ENCODE measurements around the gene LIPT2. TPM values are rescaled to one million over a fixed set of nuclear protein-coding genes. Genes with fewer than 3 reads are reported as not detected.

Gene LIPT2
- total RNA-seq, 4 donors from 2014 or later: 5.1 to 10.6 (median 7.6) TPM

GRCh38 chr11:74457356-74457755 lies 36.2 kb downstream of the LIPT2 start:
- no peaks in the 10 kb centered on the region for H3K36me3 ChIP-seq
- H3K9me3 ChIP-seq: no peaks in the 10 kb centered on the region
- no peaks in the 10 kb centered on the region for H3K27me3 ChIP-seq
- no peak overlapping the region for H3K27ac ChIP-seq
- H3K4me3 ChIP-seq: no peak overlapping the region
- TF ChIP-seq POLR2AphosphoS5 (IDR thresholded peaks at IDR 0.05) (no peak), EP300 (IDR thresholded peaks at IDR 0.05) (no peak), POLR2A (IDR thresholded peaks at IDR 0.05) (no peak)
- TF ChIP-seq, protein P1, sequence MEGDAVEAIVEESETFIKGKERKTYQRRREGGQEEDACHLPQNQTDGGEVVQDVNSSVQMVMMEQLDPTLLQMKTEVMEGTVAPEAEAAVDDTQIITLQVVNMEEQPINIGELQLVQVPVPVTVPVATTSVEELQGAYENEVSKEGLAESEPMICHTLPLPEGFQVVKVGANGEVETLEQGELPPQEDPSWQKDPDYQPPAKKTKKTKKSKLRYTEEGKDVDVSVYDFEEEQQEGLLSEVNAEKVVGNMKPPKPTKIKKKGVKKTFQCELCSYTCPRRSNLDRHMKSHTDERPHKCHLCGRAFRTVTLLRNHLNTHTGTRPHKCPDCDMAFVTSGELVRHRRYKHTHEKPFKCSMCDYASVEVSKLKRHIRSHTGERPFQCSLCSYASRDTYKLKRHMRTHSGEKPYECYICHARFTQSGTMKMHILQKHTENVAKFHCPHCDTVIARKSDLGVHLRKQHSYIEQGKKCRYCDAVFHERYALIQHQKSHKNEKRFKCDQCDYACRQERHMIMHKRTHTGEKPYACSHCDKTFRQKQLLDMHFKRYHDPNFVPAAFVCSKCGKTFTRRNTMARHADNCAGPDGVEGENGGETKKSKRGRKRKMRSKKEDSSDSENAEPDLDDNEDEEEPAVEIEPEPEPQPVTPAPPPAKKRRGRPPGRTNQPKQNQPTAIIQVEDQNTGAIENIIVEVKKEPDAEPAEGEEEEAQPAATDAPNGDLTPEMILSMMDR (IDR thresholded peaks at IDR 0.05): no peak
- DNase-seq (ENCODE audit: low spot score in 2 of 2): no peak
- H3K4me1 ChIP-seq: peaks cover 3% of the 10 kb centered on the region
- 89% methylated on average over 6 of the region's 6 CpGs for WGBS

- DNase-seq (ENCODE audit: low spot score in 2 of 2): peak in 1 of 2 donors; percentile 76
- H3K9me3 ChIP-seq: no peaks in the 10 kb centered on the region
- H3K4me3 ChIP-seq: no peak overlapping the region
Observed at GRCh38 chr11:74453373-74453975, 40.0 kb downstream of the LIPT2 start.

GRCh38 chr11:74452366-74452765 lies 41.2 kb downstream of the LIPT2 start:
- H3K27ac ChIP-seq: no peak overlapping the region
- H3K4me1 ChIP-seq: peaks cover 10% of the 10 kb centered on the region
- H3K36me3 ChIP-seq: no peaks in the 10 kb centered on the region
- peaks cover 2% of the 10 kb centered on the region for H3K27me3 ChIP-seq
- DNase-seq (ENCODE audit: low spot score in 2 of 2): no peak
- no peak overlapping the region for H3K4me3 ChIP-seq
- TF ChIP-seq POLR2AphosphoS5 (IDR thresholded peaks at IDR 0.05): no peak
- no peak for TF ChIP-seq EP300 (IDR thresholded peaks at IDR 0.05)
- TF ChIP-seq, protein P1 (IDR thresholded peaks at IDR 0.05): no peak
- no peak for TF ChIP-seq POLR2A (IDR thresholded peaks at IDR 0.05)
- 75% methylated on average over 3 of the region's 3 CpGs for WGBS
- H3K9me3 ChIP-seq: no peaks in the 10 kb centered on the region

More at GRCh38 chr11:74453373-74453975, 40.0 kb downstream of the LIPT2 start:
- H3K27ac ChIP-seq: no peak overlapping the region
- 40% methylated on average over 10 of the region's 10 CpGs for WGBS
- TF ChIP-seq, protein P1 (IDR thresholded peaks at IDR 0.05): peak; percentile 43 to 74
- TF ChIP-seq POLR2A (IDR thresholded peaks at IDR 0.05) (no peak), EP300 (IDR thresholded peaks at IDR 0.05) (no peak), POLR2AphosphoS5 (IDR thresholded peaks at IDR 0.05) (no peak)
- H3K36me3 ChIP-seq: no peaks in the 10 kb centered on the region
- H3K27me3 ChIP-seq: peaks cover 2% of the 10 kb centered on the region
- peaks cover 10% of the 10 kb centered on the region for H3K4me1 ChIP-seq

DNA sequence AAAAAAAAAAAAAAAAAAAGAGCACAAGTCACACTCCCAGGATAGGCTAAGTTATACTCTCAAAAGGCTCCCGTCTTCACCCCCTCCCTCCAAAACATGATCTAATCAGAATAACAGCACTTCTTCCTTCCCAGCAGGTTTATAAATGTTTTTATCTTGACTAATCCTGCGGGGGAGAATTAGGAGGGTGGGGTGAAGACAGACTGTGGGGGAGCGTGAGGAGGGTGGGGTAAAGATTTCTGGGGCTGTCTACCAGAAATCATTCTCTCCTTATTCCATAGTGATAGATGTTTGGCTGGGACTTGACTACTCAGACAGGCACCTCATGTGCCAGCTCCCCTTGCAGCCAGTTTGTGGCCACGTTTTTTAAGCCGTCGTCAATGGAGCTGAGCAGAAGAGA lies 43.2 kb downstream of the LIPT2 start:
- Histone ChIP-seq H3K27me3 (peaks cover 2% of the 10 kb centered on the region), H3K36me3 (no peaks in the 10 kb centered on the region), H3K27ac (no peak overlapping the region), H3K4me1 (peaks cover 13% of the 10 kb centered on the region), H3K9me3 (no peaks in the 10 kb centered on the region), H3K4me3 (no peak overlapping the region)
- 67% methylated on average over 6 of the region's 6 CpGs for WGBS
- no peak for DNase-seq (ENCODE audit: low spot score in 2 of 2)
- TF ChIP-seq EP300 (IDR thresholded peaks at IDR 0.05): no peak
- TF ChIP-seq POLR2A (IDR thresholded peaks at IDR 0.05): no peak
- no peak for TF ChIP-seq POLR2AphosphoS5 (IDR thresholded peaks at IDR 0.05)
- TF ChIP-seq, protein P1 (IDR thresholded peaks at IDR 0.05): no peak

- peaks cover 2% of the 10 kb centered on the region for H3K27me3 ChIP-seq
- H3K4me1 ChIP-seq: peaks cover 21% of the 10 kb centered on the region
- no peak for DNase-seq (ENCODE audit: low spot score in 2 of 2)
- H3K4me3 ChIP-seq: no peak overlapping the region
- TF ChIP-seq POLR2AphosphoS5 (IDR thresholded peaks at IDR 0.05): no peak
- no peak for TF ChIP-seq POLR2A (IDR thresholded peaks at IDR 0.05)
- TF ChIP-seq, protein P1 (IDR thresholded peaks at IDR 0.05): peak; percentile 59 to 65
- H3K9me3 ChIP-seq: no peaks in the 10 kb centered on the region
- no peak overlapping the region for H3K27ac ChIP-seq
- WGBS: 57% methylated on average over 2 of the region's 2 CpGs
- no peaks in the 10 kb centered on the region for H3K36me3 ChIP-seq
Observed at GRCh38 chr11:74449369-74449931, 44.1 kb downstream of the LIPT2 start.
